Gastrocnemius medialis (tissue), 4 donors: Measurements from ENCODE around the gene SGO1. TPM values are rescaled to one million over a fixed set of nuclear protein-coding genes. Genes with fewer than 3 reads are reported as not detected.

Experiments used
- ATAC-seq, 2 donors: fragments of 150-250 bp; one replicate each; pipeline ENCODE4 v1.9.1; 2016
- DNase-seq, 2 donors: peaks; one replicate each; pipeline ENCODE4 v3.0.0-alpha.2; 2019
- H3K27ac ChIP-seq, 4 donors: fragments of 200-600 bp; sonication (generic); 1 replicate in 1 of 4; 2 replicates in 3 of 4; pipeline ENCODE4 v1.5.1; 2016 to 2018; ENCODE audit warnings: mild to moderate bottlenecking in 2 of 4, moderate library complexity in 1 of 4
- H3K27me3 ChIP-seq, 3 donors: fragments of 200-600 bp; sonication (generic) in 2 of 3; 1 replicate in 1 of 3; 2 replicates in 2 of 3; pipeline versions ENCODE4 v1.5.1 to v1.6.0; 2016 to 2019; ENCODE audit warnings: mild to moderate bottlenecking in 1 of 3, moderate library complexity in 1 of 3
- H3K36me3 ChIP-seq, 2 donors: fragments of 200-600 bp; sonication (generic) in 1 of 2; one replicate each; pipeline ENCODE4 v1.5.1; 2017 to 2018
- H3K4me1 ChIP-seq, 2 donors: fragments of 200-600 bp; sonication (generic) in 1 of 2; one replicate each; pipeline ENCODE4 v1.5.1; 2016 to 2017; ENCODE audit warnings: mild to moderate bottlenecking in 2 of 2
- H3K4me3 ChIP-seq, 4 donors: fragments of 200-600 bp; sonication (generic) in 3 of 4; 1 replicate in 1 of 4; 2 replicates in 3 of 4; pipeline ENCODE4 v1.5.1; 2016 to 2019; ENCODE audit warnings: mild to moderate bottlenecking in 2 of 4
- H3K9me3 ChIP-seq, 3 donors: fragments of 200-600 bp; sonication (generic) in 2 of 3; 1 replicate in 1 of 3; 2 replicates in 2 of 3; pipeline ENCODE4 v1.5.1; 2016 to 2019
- CTCF ChIP-seq, 5 experiments: fragments of 450-650 bp in 3 of 5; fragments of 200-600 bp in 2 of 5; sonication (generic) in 2 of 5; IDR thresholded peaks in 4 of 5; conservative IDR thresholded peaks in 1 of 5; 1 replicate in 4 of 5; 2 replicates in 1 of 5; pipeline ENCODE4 v1.5.1; 2016 to 2019; ENCODE audit warnings: antibody characterized with exemption in 5 of 5, mild to moderate bottlenecking in 3 of 5, moderate library complexity in 3 of 5
- POLR2A ChIP-seq, 2 donors: fragments of 450-650 bp; IDR thresholded peaks; one replicate each; pipeline ENCODE4 v1.6.1; 2017; ENCODE audit warnings: antibody characterized with exemption in 2 of 2, mild to moderate bottlenecking in 2 of 2, moderate library complexity in 2 of 2
- in situ Hi-C, 4 donors: fragments of 200-750 bp; cut with MboI; loops; one replicate each; pipeline versions ENCODE4 v1.15.0 to v1.8.0; 2017; ENCODE audit warnings: low sequenced_read_pairs in 4 of 4
- intact Hi-C: fragments of 100-400 bp; cut with DNase I; formaldehyde crosslinking; loops from one replicate; pipeline ENCODE4 v1.15.1; 2023; ENCODE audit warnings: low total_unique reads
- total RNA-seq, 4 donors: library from RNA; depleted of rRNA; stranded (reverse); fragments of >200 nt; gene quantifications; one replicate each; pipeline versions ENCODE4 v1.1.0 to v1.2.3, GENCODE V29; 2016

Gene SGO1
- under 1 TPM in 1 of 4 donors, not detected in 3; 0.18 TPM for total RNA-seq

GRCh38 chr3:20185679-20186599, at the start of gene SGO1:
Gene SGO1, minus strand, starts transcription at chr3:20186206. Its CDS starts 2,179 bp downstream, at chr3:20184027.
- ATAC-seq = peak; percentile 97 to 98

GRCh38 chr3:20235796-20236195, 49.8 kb upstream of the SGO1 start:
- DNase-seq (no peak), ATAC-seq (no peak)
- Histone ChIP-seq H3K4me1 (no peaks in the 10 kb centered on the region), H3K4me3 (no peak overlapping the region), H3K9me3 (no peaks in the 10 kb centered on the region), H3K27me3 (no peaks in the 10 kb centered on the region), H3K36me3 (no peaks in the 10 kb centered on the region), H3K27ac (no peak overlapping the region)
- in situ Hi-C loops = no loop called here
- TF ChIP-seq POLR2A (IDR thresholded peaks at IDR 0.05) (no peak), CTCF (IDR thresholded peaks at IDR 0.05 in 4 of 5, conservative IDR thresholded peaks at IDR 0.05 in 1 of 5) (no peak)
- intact Hi-C loops = no loop called here

More at GRCh38 chr3:20185679-20186599, at the start of gene SGO1:
- TF ChIP-seq POLR2A (IDR thresholded peaks at IDR 0.05) (peak; percentile 73 to 84), CTCF (IDR thresholded peaks at IDR 0.05 in 4 of 5, conservative IDR thresholded peaks at IDR 0.05 in 1 of 5) (peak in 2 of 5 experiments; percentile 18 to 33)
- intact Hi-C loops (loop anchor here (1.0 to 5.0 kb wide), 4 partner anchors 147 to 1764 kb away; no protein-coding TSS in a partner anchor), in situ Hi-C loops (loop anchor here in 3 of 4 donors (5.0 to 25.0 kb wide), 4 partner anchors 141 to 249 kb away; partner anchors contain the start of genes RAB5A (in 3 of the 3), EFHB (in 1 of the 3) and KAT2B (in 1 of the 3))
- no peaks in the 10 kb centered on the region for H3K27me3 ChIP-seq
- H3K4me3 ChIP-seq = peak within 1 kb of the TSS; percentile 69 to 81 (median 72)
- peak within 1 kb of the TSS; percentile 86 to 94 (median 92) for H3K27ac ChIP-seq
- DNase-seq = peak; percentile 97 to 98
- peaks cover 14 to 22% of the 10 kb centered on the region in 2 donors for H3K4me1 ChIP-seq
- no peaks in the 10 kb centered on the region for H3K9me3 ChIP-seq
- no peaks in the 10 kb centered on the region for H3K36me3 ChIP-seq

GRCh38 chr3:20232906-20233780, 47.1 kb upstream of the SGO1 start:
- H3K4me1 ChIP-seq = no peaks in the 10 kb centered on the region
- in situ Hi-C loops (no loop called here), intact Hi-C loops (no loop called here)
- H3K4me3 ChIP-seq = no peak overlapping the region
- no peak for ATAC-seq
- no peaks in the 10 kb centered on the region for H3K27me3 ChIP-seq
- H3K9me3 ChIP-seq = no peaks in the 10 kb centered on the region
- DNase-seq = no peak
- TF ChIP-seq POLR2A (IDR thresholded peaks at IDR 0.05) (no peak), CTCF (IDR thresholded peaks at IDR 0.05 in 4 of 5, conservative IDR thresholded peaks at IDR 0.05 in 1 of 5) (no peak)
- no peaks in the 10 kb centered on the region for H3K36me3 ChIP-seq
- H3K27ac ChIP-seq = no peak overlapping the region

- no peaks in the 10 kb centered on the region for H3K4me1 ChIP-seq
- no peak overlapping the region for H3K4me3 ChIP-seq
- no peak overlapping the region for H3K27ac ChIP-seq
- H3K9me3 ChIP-seq = no peaks in the 10 kb centered on the region
- in situ Hi-C loops = no loop called here
- TF ChIP-seq POLR2A (IDR thresholded peaks at IDR 0.05) (no peak), CTCF (IDR thresholded peaks at IDR 0.05 in 4 of 5, conservative IDR thresholded peaks at IDR 0.05 in 1 of 5) (no peak)
- no peaks in the 10 kb centered on the region for H3K27me3 ChIP-seq
- DNase-seq (no peak), ATAC-seq (no peak)
- no peaks in the 10 kb centered on the region for H3K36me3 ChIP-seq
- intact Hi-C loops = no loop called here
These were observed 44.9 kb upstream of the SGO1 start for GRCh38 chr3:20230954-20231353.
